Activated CD4-positive, alpha-beta T cell treated with anti-CD3 and anti-CD28 coated beads, Interleukin-2, Interleukin-4, amounts not matched to agents 100 ng/mL and 50 ng/mL, durations not matched to agents 16 hours and 8 hours (primary cell): ENCODE measurements around the gene STAG1.
"Not testable (repeated sequence)": the region's sequence is repeated elsewhere in the genome, so short reads cannot be mapped to it uniquely, and the experiment has no call there.

Experiments
- DNase-seq: peaks from one replicate; pipeline ENCODE4 v3.0.0-alpha.2; 2020; ENCODE audit warnings: low spot score

STAG1 gene

DNA sequence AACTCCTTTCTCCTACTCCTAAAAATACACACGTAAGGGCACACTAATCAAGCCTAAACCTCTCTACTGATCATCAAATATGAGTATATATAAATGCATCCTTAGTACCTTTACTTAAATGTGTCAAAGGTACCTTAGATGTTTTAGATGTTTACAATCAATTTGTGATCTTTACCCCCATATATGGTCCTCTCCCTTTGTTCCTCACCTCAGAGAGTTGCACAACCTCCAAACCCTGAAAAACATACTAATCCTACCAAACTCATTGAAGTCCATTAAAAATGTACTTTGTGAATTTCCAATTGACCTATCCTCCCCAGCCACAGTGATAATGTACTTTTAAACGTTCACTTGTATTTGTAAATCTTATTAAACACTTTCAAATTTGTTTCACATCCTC lies 249.1 kb downstream of the STAG1 start:
- DNase-seq: no peak

GRCh38 chr3:136498919-136499447 lies 253.2 kb downstream of the STAG1 start:
- no peak for DNase-seq

GRCh38 chr3:136495213-136495612 lies 257.0 kb downstream of the STAG1 start:
- no peak for DNase-seq

DNA sequence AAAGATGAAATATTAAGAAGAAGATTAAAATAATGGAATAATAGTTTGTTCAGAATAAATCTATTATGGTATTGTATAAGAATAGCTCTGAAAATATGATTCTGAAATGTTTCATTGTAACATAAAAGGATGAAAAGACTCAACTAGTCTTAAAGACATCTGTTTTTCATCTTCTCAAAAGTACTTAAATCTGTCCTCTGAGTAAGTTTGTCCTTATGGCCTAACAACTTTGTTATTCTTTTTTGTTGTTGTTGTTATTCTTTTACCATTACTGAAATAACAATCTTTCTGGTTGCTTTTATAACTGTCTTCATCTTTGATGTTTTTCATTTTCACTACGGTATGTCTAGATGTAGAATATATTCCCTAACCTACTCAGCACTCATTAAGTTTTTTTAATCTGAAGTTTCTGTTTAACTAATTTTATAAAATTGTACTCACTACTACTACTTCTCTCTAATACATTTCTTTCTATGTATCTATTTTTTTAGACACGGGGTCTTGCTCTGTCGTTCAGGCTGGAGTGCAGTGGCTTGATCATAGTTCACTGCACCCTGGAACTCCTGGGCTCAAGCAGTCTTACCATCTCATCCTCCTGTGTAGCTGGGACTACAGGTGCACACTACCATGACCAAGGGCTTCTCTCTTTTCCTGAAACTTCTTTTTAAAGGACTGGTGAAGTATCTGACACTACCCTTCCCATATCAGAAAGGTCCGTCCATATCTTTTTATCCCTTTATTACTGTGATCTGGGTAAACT lies 261.4 kb downstream of the STAG1 start:
- no peak for DNase-seq

GRCh38 chr3:136485777-136486176 lies 266.4 kb downstream of the STAG1 start:
- no peak for DNase-seq

DNA sequence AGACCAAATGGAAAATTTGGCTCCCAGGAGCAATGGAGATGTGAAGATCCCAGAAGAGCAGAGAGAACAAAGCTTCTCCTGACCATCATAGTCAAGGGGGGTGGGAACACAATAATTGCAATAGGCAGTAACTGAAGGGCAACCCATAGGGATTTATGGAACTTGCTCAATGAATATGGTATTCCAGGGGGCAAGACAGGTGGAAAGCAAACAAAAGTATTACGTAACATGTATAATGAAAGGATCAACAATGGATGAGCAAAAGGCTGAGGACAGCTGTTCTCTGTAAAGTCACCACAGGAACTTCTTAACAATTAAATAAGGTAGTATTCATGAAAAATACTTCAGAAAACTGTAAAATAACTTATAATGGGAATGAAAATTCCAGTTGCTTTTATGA lies 275.9 kb downstream of the STAG1 start:
- no peak for DNase-seq

GRCh38 chr3:136474876-136475275 lies 277.3 kb downstream of the STAG1 start:
- not testable (repeated sequence) for DNase-seq

GRCh38 chr3:136473716-136474326 lies 278.4 kb downstream of the STAG1 start:
- DNase-seq: no peak

GRCh38 chr3:136465296-136465695 lies 286.9 kb downstream of the STAG1 start:
- no peak for DNase-seq

GRCh38 chr3:136464502-136464901 lies 287.7 kb downstream of the STAG1 start:
- DNase-seq: no peak

- DNase-seq: no peak
Observed at GRCh38 chr3:136463170-136463569, 289.0 kb downstream of the STAG1 start.

- no peak for DNase-seq
Observed at GRCh38 chr3:136457793-136458192, 294.4 kb downstream of the STAG1 start.

DNA sequence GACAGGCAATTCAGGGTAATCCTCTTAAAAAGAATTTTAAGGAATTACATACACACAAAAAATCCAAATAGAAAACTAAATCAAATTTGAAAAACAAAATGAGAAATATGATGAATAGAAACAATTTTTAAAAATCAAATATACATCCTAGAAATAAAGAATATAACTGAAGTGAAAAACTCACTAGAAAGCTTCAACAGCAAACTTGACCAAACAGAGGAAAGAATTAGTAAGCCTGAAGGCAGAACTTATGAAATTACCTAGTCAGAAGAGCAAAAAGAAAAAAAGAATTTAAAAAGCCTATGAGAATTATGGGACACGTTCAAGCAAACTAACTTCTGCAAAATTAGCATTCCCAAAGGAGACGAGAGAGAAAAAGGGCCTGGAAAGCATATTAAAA lies 296.0 kb downstream of the STAG1 start:
- no peak for DNase-seq

DNA sequence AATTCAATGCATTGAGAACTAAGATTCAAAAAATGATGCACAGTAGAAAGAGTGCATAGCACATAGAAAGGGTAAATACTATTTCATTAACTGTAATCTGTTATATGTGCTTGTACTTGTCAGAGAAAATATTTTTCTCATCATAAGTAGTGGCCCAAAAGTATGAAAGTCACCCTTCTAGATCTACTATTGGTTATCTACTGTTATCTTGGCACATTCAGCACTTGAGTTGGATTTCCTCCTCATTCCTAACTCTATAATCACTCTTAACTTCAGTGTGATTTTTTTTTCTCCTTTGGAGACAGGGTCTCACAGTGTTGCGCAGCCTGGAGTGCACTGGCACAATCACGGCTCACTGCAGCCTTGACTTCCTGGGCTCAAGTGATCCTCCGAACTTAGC lies 307.6 kb downstream of the STAG1 start:
- DNase-seq: no peak

DNA sequence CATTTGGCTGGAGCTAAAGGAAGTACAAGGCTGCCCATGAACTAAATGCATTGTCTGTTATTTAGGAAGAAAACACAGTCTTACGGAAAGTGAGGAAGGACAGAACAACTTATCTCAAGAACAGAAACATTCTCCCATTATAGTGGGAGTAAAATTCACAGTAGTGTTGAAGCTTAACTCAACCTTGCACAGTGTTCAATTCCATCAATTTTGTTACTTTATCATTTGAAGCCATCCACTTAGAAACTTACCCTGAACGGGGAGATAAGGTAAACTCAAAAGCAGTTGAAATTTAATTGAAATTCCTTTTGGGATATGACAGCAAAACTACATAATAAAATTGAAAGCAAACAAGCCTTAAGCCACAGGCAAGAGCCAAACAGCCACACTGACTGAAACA lies 315.1 kb downstream of the STAG1 start:
- no peak for DNase-seq

DNA sequence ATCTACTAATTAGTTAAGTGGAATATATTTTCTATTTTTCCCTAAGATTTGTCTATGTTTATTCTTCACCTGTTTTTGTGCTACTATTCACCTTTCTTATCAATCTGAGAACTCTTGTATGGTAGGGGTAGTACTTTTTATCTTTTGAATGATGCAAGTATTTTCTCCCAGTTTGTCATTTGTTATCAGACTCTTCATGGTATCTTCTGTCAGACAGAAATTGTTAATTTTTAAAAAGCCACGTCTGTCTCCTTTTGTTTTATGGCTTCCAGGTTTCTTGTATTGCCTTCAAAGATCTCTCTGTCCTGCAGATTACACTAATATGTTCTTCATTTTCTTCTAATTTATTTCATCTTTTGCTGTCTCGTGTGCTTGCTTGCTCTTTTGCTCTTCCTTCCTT lies 317.7 kb downstream of the STAG1 start:
- no peak for DNase-seq

DNA sequence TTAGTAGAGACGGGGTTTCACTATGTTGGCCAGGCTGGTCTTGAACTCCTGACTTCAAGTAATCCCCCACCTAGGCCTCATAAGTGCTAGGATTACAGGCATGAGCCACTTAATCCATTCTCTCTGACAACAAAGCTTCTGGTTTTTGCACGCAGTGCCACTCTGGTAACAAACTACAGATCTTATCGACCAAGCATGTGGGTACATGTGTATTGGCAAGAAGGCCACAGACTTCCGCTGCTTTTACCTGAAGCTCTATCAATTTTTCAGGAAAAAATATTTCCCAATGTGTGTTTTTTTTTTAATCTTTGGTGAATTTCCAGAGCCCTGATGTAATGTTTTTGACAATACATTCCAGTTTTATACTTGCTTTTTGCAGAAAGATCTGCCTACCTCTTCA lies 319.5 kb downstream of the STAG1 start:
- DNase-seq: no peak

- DNase-seq: no peak
Observed at GRCh38 chr3:136428167-136428566, 324.0 kb downstream of the STAG1 start.

- DNase-seq: no peak
Observed at GRCh38 chr3:136427236-136427635, 324.9 kb downstream of the STAG1 start.

- no peak for DNase-seq
Observed at GRCh38 chr3:136414476-136414875, 337.7 kb downstream of the STAG1 start.

- DNase-seq: no peak
Observed at GRCh38 chr3:136412307-136412706, 339.9 kb downstream of the STAG1 start.

- DNase-seq: no peak
Observed at GRCh38 chr3:136409549-136409948, 342.6 kb downstream of the STAG1 start.

DNA sequence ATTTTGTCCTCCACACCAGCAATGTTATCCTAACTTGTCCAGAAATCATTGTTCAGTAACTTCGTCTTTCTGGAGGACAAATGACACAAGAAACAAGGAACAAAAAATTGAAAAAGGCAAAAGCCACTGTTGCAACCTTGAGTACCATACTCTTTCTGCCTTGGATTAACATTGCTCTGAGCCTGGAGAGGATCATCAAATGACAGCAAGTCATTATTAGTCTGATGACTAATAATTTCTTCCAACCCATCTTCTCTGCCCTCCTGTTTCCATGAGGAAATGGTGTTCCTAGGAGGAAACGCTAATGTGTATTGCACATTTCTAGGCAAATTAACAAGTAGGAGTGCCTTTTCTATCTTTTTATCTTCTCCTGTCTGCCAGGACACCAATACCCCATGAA lies 348.1 kb downstream of the STAG1 start:
- no peak for DNase-seq

DNA sequence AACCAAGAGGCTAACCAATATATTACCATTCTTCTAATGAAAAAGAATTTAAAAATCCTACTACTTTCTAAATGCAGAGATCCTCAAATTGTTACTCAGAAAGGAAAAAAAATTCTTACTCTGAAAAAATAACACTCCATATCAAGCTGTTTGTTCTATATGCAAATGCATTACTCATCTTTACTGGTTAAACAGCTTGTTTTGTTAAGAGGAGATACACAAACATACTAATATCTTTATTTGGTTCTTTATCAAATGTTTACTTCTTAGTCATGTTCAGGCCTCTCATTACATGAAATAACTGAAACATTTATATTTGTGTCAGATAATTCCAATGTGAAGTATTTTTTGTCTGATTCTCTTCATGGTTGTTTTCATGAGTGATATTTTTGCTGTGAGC lies 355.3 kb downstream of the STAG1 start:
- DNase-seq: no peak
